K562 (cell line): Measurements from ENCODE around the gene PRKAR1B. TPM values are rescaled to one million over a fixed set of nuclear protein-coding genes. Genes with fewer than 3 reads are reported as not detected.

Experiments
- ATAC-seq: fragments of 200-7000 bp; cut with Tn5 transposase; 3 replicates; pipeline ENCODE4 v1.9.1; 2020; ENCODE audit warnings: moderate library complexity
- BruUV-seq: library from RNA; stranded (reverse); fragments of 400-500 nt; replicated peaks from 2 replicates; lab custom pipeline; 2021; lab: Mats Ljungman, UMichigan
- CTCF ChIA-PET: fragments of 300-600 bp; formaldehyde crosslinking; extraction: SDS; loops from one replicate; lab custom pipeline; 2021; ENCODE audit warnings: low intra/inter-chr PET ratio; lab: Yijun Ruan, JAX
- POLR2A ChIA-PET: fragments of 300-600, 350-650 bp; sonication (Branson Sonifier 250); formaldehyde crosslinking; extraction: SDS; loops from one replicate; lab custom pipeline; 2021; ENCODE audit warnings: antibody characterized with exemption, inconsistent platforms; lab: Yijun Ruan, JAX
- DNase-seq, 4 experiments: peaks; one replicate each; pipeline versions ENCODE4 v3.0.0 to v3.0.0-alpha.2; 2011 to 2018; ENCODE audit warnings: low spot score in 3 of 4, mixed read lengths in 3 of 4; ENCODE audit errors: extremely low read depth in 1 of 4
- FAIRE-seq: peaks from 2 replicates; lab custom pipeline; 2011; peaks lifted over from hg19 to GRCh38; lab: Jason Lieb, UNC
- H2AFZ ChIP-seq: 2 replicates; pipeline ENCODE4 v1.6.0; 2011; ENCODE audit warnings: low read depth, low read length, control low read depth, inconsistent platforms
- H3K27ac ChIP-seq: fragments of 200-600 bp; 3 replicates; pipeline ENCODE4 v1.8.0; 2011; ENCODE audit warnings: low read depth, mild to moderate bottlenecking, control low read depth, inconsistent platforms, low read length, moderate library complexity, mixed read lengths; ENCODE audit errors: extremely low read depth
- H3K27me3 ChIP-seq, 2 experiments: fragments of 300-600 bp in 1 of 2; 2 replicates in 1 of 2; 3 replicates in 1 of 2; pipeline versions ENCODE4 v1.6.0 to v1.8.0; 2011; ENCODE audit warnings: inconsistent platforms in 2 of 2, low read length in 2 of 2, mild to moderate bottlenecking in 1 of 2, mixed read lengths in 1 of 2, moderate library complexity in 1 of 2; ENCODE audit not compliant: control insufficient read depth in 2 of 2, insufficient read depth in 2 of 2
- H3K36me3 ChIP-seq: fragments of 300-600 bp; 3 replicates; pipeline ENCODE4 v1.8.0; 2011; ENCODE audit warnings: mild to moderate bottlenecking, low read length, inconsistent platforms; ENCODE audit not compliant: control insufficient read depth, insufficient read depth
- H3K4me1 ChIP-seq, 2 experiments: fragments of 200-600 bp in 1 of 2; replicated peaks in 1 of 2; 2 replicates in 1 of 2; 3 replicates in 1 of 2; pipeline versions ENCODE4 v1.5.1 to v1.8.0; 2011; ENCODE audit warnings: inconsistent platforms in 2 of 2, low read length in 2 of 2, mild to moderate bottlenecking in 1 of 2, mixed read lengths in 1 of 2, moderate library complexity in 1 of 2; ENCODE audit not compliant: control insufficient read depth in 2 of 2, insufficient read depth in 2 of 2
- H3K4me2 ChIP-seq: 2 replicates; pipeline ENCODE4 v1.6.1; 2011; ENCODE audit warnings: low read length, control low read depth, inconsistent platforms, mixed read lengths; ENCODE audit not compliant: insufficient read depth
- H3K4me3 ChIP-seq: fragments of 200-600 bp; sonication (generic), shearing (Covaris generic); 2 replicates; pipeline ENCODE4 v1.5.1; 2016; ENCODE audit warnings: control low read depth, inconsistent platforms
- H3K79me2 ChIP-seq: fragments of 200-600 bp; 3 replicates; pipeline ENCODE4 v1.8.0; 2011; ENCODE audit warnings: low read length, inconsistent platforms; ENCODE audit not compliant: control insufficient read depth, insufficient read depth
- H3K9ac ChIP-seq, 2 experiments: 2 replicates each; pipeline versions ENCODE4 v1.6.0 to v1.6.1; 2011; ENCODE audit warnings: low read depth in 2 of 2, low read length in 2 of 2, control low read depth in 1 of 2, inconsistent platforms in 1 of 2, mild to moderate bottlenecking in 1 of 2, mixed read lengths in 1 of 2; ENCODE audit not compliant: insufficient read depth in 1 of 2
- H3K9me1 ChIP-seq: one replicate; pipeline ENCODE4 v1.6.0; 2011; ENCODE audit warnings: inconsistent platforms, mild to moderate bottlenecking, low read length, moderate library complexity; ENCODE audit not compliant: control insufficient read depth, insufficient read depth
- H3K9me3 ChIP-seq: replicated peaks from 2 replicates; pipeline ENCODE4 v1.5.1; 2011; ENCODE audit warnings: low read depth, low read length, inconsistent platforms; ENCODE audit not compliant: control insufficient read depth, insufficient read depth
- H4K20me1 ChIP-seq: replicated peaks from 2 replicates; pipeline ENCODE4 v1.6.1; 2011; ENCODE audit warnings: low read length, inconsistent platforms, mixed read lengths; ENCODE audit not compliant: control insufficient read depth, insufficient read depth
- ASH1L ChIP-seq: fragments of 450-650 bp; IDR thresholded peaks from 2 replicates; pipeline ENCODE4 v1.6.1; 2018; ENCODE audit warnings: borderline replicate concordance, mild to moderate bottlenecking, low read depth; ENCODE audit not compliant: partially characterized antibody
- POLR2G ChIP-seq: fragments of 200-400 bp; formaldehyde crosslinking; IDR thresholded peaks from 2 replicates; pipeline ENCODE4 v1.6.1; 2017; ENCODE audit warnings: low read depth, mild to moderate bottlenecking, antibody characterized with exemption, low read length, moderate library complexity
- RBM17 ChIP-seq: fragments of 200-400 bp; formaldehyde crosslinking; IDR thresholded peaks from 2 replicates; pipeline ENCODE4 v1.6.1; 2017; ENCODE audit warnings: low read depth, mild to moderate bottlenecking, low read length, borderline replicate concordance
- WGBS: fragments of 100-300 bp; shearing (Covaris generic); methylation state at CpG from one replicate; pipeline ENCODE4 v1.1.6; 2016; ENCODE audit warnings: low coverage, mixed read lengths; ENCODE audit not compliant: insufficient coverage; ENCODE audit errors: missing lambda C conversion rate; 5-methylcytosine and 5-hydroxymethylcytosine counted together
- in situ Hi-C: fragments of 300-500 bp; cut with MboI; formaldehyde crosslinking; loops from 4 replicates; pipeline ENCODE4 v1.15.0; 2018; ENCODE audit warnings: inconsistent platforms, mixed read lengths
- intact Hi-C: fragments of 100-400 bp; cut with micrococcal nuclease; formaldehyde crosslinking; loops from 2 replicates; pipeline ENCODE4 v1.14.2; 2022
- polyA plus RNA-seq, 8 experiments: library from polyadenylated mRNA; depleted of rRNA in 4 of 8; stranded (reverse) in 5 of 8; unstranded in 3 of 8; fragments of >200 nt; fragmentation: Nextera tagmentation in 2 of 8; fragmentation: Illumina TruSeq in 1 of 8; extraction: Ambion mirVana in 2 of 8; extraction: Trizol in 1 of 8; gene quantifications; 2 replicates each; pipeline versions ENCODE4 v1.2.1 to v1.2.3, GENCODE V29; 2011 to 2014; ENCODE audit warnings: inconsistent platforms in 1 of 8, missing spikeins in 1 of 8
- total RNA-seq, 7 experiments: library from RNA; depleted of rRNA in 6 of 7; stranded (reverse); fragments of >200 nt in 6 of 7; fragmentation: Illumina TruSeq in 2 of 7; extraction: Trizol in 2 of 7; gene quantifications; 2 replicates each; pipeline versions ENCODE4 v1.2.1 to v1.2.3, GENCODE V29; 2011 to 2021; ENCODE audit warnings: low replicate concordance in 1 of 7
- TF ChIP-seq, protein P1 (sequence below): fragments of 450-650 bp; formaldehyde crosslinking; IDR thresholded peaks from 2 replicates; pipeline ENCODE4 v1.4.0; 2020; ENCODE audit warnings: mild to moderate bottlenecking, mixed read lengths

Gene PRKAR1B
- total and polyA plus RNA-seq, 9 of the 15 experiments (the other 6 are each of a cell fraction or from before 2014, with no cell fraction given): 0.99 to 30.5 (median 12.7) TPM

DNA sequence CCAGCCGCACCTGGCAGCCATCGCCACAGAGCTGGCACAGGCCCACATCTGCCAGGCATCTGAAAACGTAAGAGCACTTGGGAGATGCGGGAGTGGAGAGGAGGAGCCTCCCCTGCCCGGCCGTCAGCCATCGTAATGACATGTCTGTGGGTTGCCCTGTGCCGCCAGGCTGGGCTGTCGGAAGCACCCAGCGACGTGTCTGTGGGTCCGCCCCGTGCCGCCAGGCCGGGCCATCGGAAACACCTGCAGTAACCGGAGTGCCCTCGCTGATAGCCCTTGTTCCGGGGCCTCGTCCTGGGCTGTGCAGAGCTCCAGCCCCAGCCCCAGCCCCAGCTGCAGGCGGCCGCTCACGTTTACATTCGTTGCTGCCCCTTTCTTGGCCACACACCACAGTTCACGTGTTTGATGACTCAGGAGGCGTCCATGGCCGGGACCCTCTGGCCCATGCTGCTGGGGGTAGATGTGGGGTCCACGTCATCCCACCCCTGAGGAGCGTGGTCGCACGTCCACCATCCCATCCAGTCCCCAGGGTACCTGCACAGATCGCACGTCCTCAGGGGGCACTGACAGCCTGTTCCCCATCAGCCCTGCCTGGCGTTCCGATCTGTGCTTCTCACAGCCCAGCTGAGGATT is 30.0 kb upstream of the PRKAR1B start:
- in situ Hi-C loops (no loop called here), intact Hi-C loops (no loop called here)
- H2AFZ ChIP-seq: no peak overlapping the region
- H3K4me1 ChIP-seq: peaks cover 0 to 16% of the 10 kb centered on the region in 2 experiments; a peak in 3 of 5 replicates
- FAIRE-seq: no peak
- no peaks in the 10 kb centered on the region for H3K9me3 ChIP-seq
- peaks cover 86% of the 10 kb centered on the region; the same call in 2 of the 3 replicates for H3K36me3 ChIP-seq
- no peak overlapping the region for H3K4me3 ChIP-seq
- no peak for ATAC-seq
- H3K4me2 ChIP-seq: no peak overlapping the region
- no peaks in the 10 kb centered on the region for H3K9me1 ChIP-seq
- H3K9ac ChIP-seq: no peak overlapping the region
- no peak overlapping the region for H3K27ac ChIP-seq
- WGBS: 97% methylated on average over 21 of the region's 35 CpGs
- no peaks in the 10 kb centered on the region for H3K27me3 ChIP-seq
- no peak for DNase-seq
- no TSS peak for BruUV-seq
- H4K20me1 ChIP-seq: no peaks in the 10 kb centered on the region
- CTCF ChIA-PET: no interaction called here
- TF ChIP-seq POLR2G (0 out of 2 replicates have a peak, but pooled peaks have one; percentile 13), RBM17 (no peak), ASH1L (no peak)
- TF ChIP-seq, protein P1, sequence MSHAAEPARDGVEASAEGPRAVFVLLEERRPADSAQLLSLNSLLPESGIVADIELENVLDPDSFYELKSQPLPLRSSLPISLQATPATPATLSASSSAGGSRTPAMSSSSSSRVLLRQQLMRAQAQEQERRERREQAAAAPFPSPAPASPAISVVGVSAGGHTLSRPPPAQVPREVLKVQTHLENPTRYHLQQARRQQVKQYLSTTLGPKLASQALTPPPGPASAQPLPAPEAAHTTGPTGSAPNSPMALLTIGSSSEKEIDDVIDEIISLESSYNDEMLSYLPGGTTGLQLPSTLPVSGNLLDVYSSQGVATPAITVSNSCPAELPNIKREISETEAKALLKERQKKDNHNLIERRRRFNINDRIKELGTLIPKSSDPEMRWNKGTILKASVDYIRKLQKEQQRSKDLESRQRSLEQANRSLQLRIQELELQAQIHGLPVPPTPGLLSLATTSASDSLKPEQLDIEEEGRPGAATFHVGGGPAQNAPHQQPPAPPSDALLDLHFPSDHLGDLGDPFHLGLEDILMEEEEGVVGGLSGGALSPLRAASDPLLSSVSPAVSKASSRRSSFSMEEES (CRISPR knock-in tag): no peak
- POLR2A ChIA-PET: no interaction called here
- H3K79me2 ChIP-seq: no peaks in the 10 kb centered on the region
